K562 (cell line): ENCODE measurements around the gene ADCYAP1. TPM values are rescaled to one million over a fixed set of nuclear protein-coding genes. Genes with fewer than 3 reads are reported as not detected.

ENCODE experiments used
- ATAC-seq: fragments of 200-7000 bp; cut with Tn5 transposase; 3 replicates; pipeline ENCODE4 v1.9.1; 2020; ENCODE audit warnings: moderate library complexity
- BruUV-seq: library from RNA; stranded (reverse); fragments of 400-500 nt; replicated peaks from 2 replicates; lab custom pipeline; 2021; lab: Mats Ljungman, UMichigan
- CTCF ChIA-PET: fragments of 300-600 bp; formaldehyde crosslinking; extraction: SDS; loops from one replicate; lab custom pipeline; 2021; ENCODE audit warnings: low intra/inter-chr PET ratio; lab: Yijun Ruan, JAX
- POLR2A ChIA-PET: fragments of 300-600, 350-650 bp; sonication (Branson Sonifier 250); formaldehyde crosslinking; extraction: SDS; loops from one replicate; lab custom pipeline; 2021; ENCODE audit warnings: antibody characterized with exemption, inconsistent platforms; lab: Yijun Ruan, JAX
- DNase-seq, 4 experiments: peaks; one replicate each; pipeline versions ENCODE4 v3.0.0 to v3.0.0-alpha.2; 2011 to 2018; ENCODE audit warnings: low spot score in 3 of 4, mixed read lengths in 3 of 4; ENCODE audit errors: extremely low read depth in 1 of 4
- FAIRE-seq: peaks from 2 replicates; lab custom pipeline; 2011; peaks lifted over from hg19 to GRCh38; lab: Jason Lieb, UNC
- H2AFZ ChIP-seq: 2 replicates; pipeline ENCODE4 v1.6.0; 2011; ENCODE audit warnings: low read depth, low read length, control low read depth, inconsistent platforms
- H3K27ac ChIP-seq: fragments of 200-600 bp; 3 replicates; pipeline ENCODE4 v1.8.0; 2011; ENCODE audit warnings: low read depth, mild to moderate bottlenecking, control low read depth, inconsistent platforms, low read length, moderate library complexity, mixed read lengths; ENCODE audit errors: extremely low read depth
- H3K27me3 ChIP-seq, 2 experiments: fragments of 300-600 bp in 1 of 2; 2 replicates in 1 of 2; 3 replicates in 1 of 2; pipeline versions ENCODE4 v1.6.0 to v1.8.0; 2011; ENCODE audit warnings: inconsistent platforms in 2 of 2, low read length in 2 of 2, mild to moderate bottlenecking in 1 of 2, mixed read lengths in 1 of 2, moderate library complexity in 1 of 2; ENCODE audit not compliant: control insufficient read depth in 2 of 2, insufficient read depth in 2 of 2
- H3K36me3 ChIP-seq: fragments of 300-600 bp; 3 replicates; pipeline ENCODE4 v1.8.0; 2011; ENCODE audit warnings: mild to moderate bottlenecking, low read length, inconsistent platforms; ENCODE audit not compliant: control insufficient read depth, insufficient read depth
- H3K4me1 ChIP-seq, 2 experiments: fragments of 200-600 bp in 1 of 2; replicated peaks in 1 of 2; 2 replicates in 1 of 2; 3 replicates in 1 of 2; pipeline versions ENCODE4 v1.5.1 to v1.8.0; 2011; ENCODE audit warnings: inconsistent platforms in 2 of 2, low read length in 2 of 2, mild to moderate bottlenecking in 1 of 2, mixed read lengths in 1 of 2, moderate library complexity in 1 of 2; ENCODE audit not compliant: control insufficient read depth in 2 of 2, insufficient read depth in 2 of 2
- H3K4me2 ChIP-seq: 2 replicates; pipeline ENCODE4 v1.6.1; 2011; ENCODE audit warnings: low read length, control low read depth, inconsistent platforms, mixed read lengths; ENCODE audit not compliant: insufficient read depth
- H3K4me3 ChIP-seq: fragments of 200-600 bp; sonication (generic), shearing (Covaris generic); 2 replicates; pipeline ENCODE4 v1.5.1; 2016; ENCODE audit warnings: control low read depth, inconsistent platforms
- H3K79me2 ChIP-seq: fragments of 200-600 bp; 3 replicates; pipeline ENCODE4 v1.8.0; 2011; ENCODE audit warnings: low read length, inconsistent platforms; ENCODE audit not compliant: control insufficient read depth, insufficient read depth
- H3K9ac ChIP-seq, 2 experiments: 2 replicates each; pipeline versions ENCODE4 v1.6.0 to v1.6.1; 2011; ENCODE audit warnings: low read depth in 2 of 2, low read length in 2 of 2, control low read depth in 1 of 2, inconsistent platforms in 1 of 2, mild to moderate bottlenecking in 1 of 2, mixed read lengths in 1 of 2; ENCODE audit not compliant: insufficient read depth in 1 of 2
- H3K9me1 ChIP-seq: one replicate; pipeline ENCODE4 v1.6.0; 2011; ENCODE audit warnings: inconsistent platforms, mild to moderate bottlenecking, low read length, moderate library complexity; ENCODE audit not compliant: control insufficient read depth, insufficient read depth
- H3K9me3 ChIP-seq: replicated peaks from 2 replicates; pipeline ENCODE4 v1.5.1; 2011; ENCODE audit warnings: low read depth, low read length, inconsistent platforms; ENCODE audit not compliant: control insufficient read depth, insufficient read depth
- H4K20me1 ChIP-seq: replicated peaks from 2 replicates; pipeline ENCODE4 v1.6.1; 2011; ENCODE audit warnings: low read length, inconsistent platforms, mixed read lengths; ENCODE audit not compliant: control insufficient read depth, insufficient read depth
- CBX8 ChIP-seq: fragments of 200-600 bp; sonication (generic); IDR thresholded peaks from 2 replicates; pipeline ENCODE4 v1.6.1; 2012; ENCODE audit warnings: borderline replicate concordance, mixed run types, low read depth, mild to moderate bottlenecking, moderate library complexity, mixed read lengths, low read length, control low read depth, inconsistent platforms; ENCODE audit not compliant: poor library complexity, severe bottlenecking; ENCODE audit errors: extremely low read depth
- HDAC2 ChIP-seq: fragments of 450-650 bp; IDR thresholded peaks from 2 replicates; pipeline ENCODE4 v1.6.1; 2016; ENCODE audit warnings: mild to moderate bottlenecking
- WGBS: fragments of 100-300 bp; shearing (Covaris generic); methylation state at CpG from one replicate; pipeline ENCODE4 v1.1.6; 2016; ENCODE audit warnings: low coverage, mixed read lengths; ENCODE audit not compliant: insufficient coverage; ENCODE audit errors: missing lambda C conversion rate; 5-methylcytosine and 5-hydroxymethylcytosine counted together
- in situ Hi-C: fragments of 300-500 bp; cut with MboI; formaldehyde crosslinking; loops from 4 replicates; pipeline ENCODE4 v1.15.0; 2018; ENCODE audit warnings: inconsistent platforms, mixed read lengths
- intact Hi-C: fragments of 100-400 bp; cut with micrococcal nuclease; formaldehyde crosslinking; loops from 2 replicates; pipeline ENCODE4 v1.14.2; 2022
- polyA plus RNA-seq, 8 experiments: library from polyadenylated mRNA; depleted of rRNA in 4 of 8; stranded (reverse) in 5 of 8; unstranded in 3 of 8; fragments of >200 nt; fragmentation: Nextera tagmentation in 2 of 8; fragmentation: Illumina TruSeq in 1 of 8; extraction: Ambion mirVana in 2 of 8; extraction: Trizol in 1 of 8; gene quantifications; 2 replicates each; pipeline versions ENCODE4 v1.2.1 to v1.2.3, GENCODE V29; 2011 to 2014; ENCODE audit warnings: inconsistent platforms in 1 of 8, missing spikeins in 1 of 8
- total RNA-seq, 7 experiments: library from RNA; depleted of rRNA in 6 of 7; stranded (reverse); fragments of >200 nt in 6 of 7; fragmentation: Illumina TruSeq in 2 of 7; extraction: Trizol in 2 of 7; gene quantifications; 2 replicates each; pipeline versions ENCODE4 v1.2.1 to v1.2.3, GENCODE V29; 2011 to 2021; ENCODE audit warnings: low replicate concordance in 1 of 7

Gene ADCYAP1
- total and polyA plus RNA-seq, 9 of the 15 experiments (the other 6 are each of a cell fraction or from before 2014, with no cell fraction given): 0.03 TPM; not detected in 8

DNA sequence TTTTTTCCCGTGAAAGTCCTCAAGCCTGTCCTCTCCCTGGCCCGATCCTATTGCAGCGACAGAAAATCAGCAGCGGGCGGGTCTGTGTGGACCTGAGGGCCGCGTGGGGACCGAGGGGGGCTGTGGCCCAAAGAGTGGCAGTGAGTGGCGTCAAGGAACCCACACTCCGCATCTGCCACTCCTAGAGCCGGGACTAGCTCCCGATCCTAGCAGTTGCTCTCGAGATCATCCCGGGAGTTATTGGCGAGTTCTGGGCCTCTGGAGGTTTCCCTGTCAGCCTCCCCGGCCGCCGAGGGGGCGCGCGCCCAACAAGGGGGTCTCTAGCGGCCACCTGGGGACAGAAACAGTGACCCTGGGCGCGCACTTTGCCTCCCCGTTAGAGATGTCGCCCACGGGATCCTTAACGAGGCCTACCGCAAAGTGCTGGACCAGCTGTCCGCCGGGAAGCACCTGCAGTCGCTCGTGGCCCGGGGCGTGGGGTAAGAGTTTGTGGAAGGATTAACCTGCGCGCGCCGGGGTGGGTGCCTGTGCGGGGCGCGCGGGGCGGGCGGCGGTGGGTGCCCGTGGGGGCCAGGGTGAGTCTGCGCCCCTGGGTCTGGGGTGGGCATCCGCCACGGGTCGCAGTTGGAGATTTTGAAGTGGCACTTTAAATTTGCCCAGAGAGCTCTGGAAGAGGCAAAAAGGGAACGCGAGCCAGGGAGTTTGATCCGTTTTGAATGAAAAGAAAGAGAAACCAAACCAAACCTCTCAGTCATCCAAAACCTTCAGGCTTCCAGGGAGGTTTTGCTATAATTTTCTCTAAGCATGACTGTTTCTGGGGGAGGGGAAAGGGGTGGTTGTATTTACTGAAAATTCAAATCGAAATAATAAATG is 3.5 kb downstream of the ADCYAP1 start:
- H2AFZ ChIP-seq: no peak overlapping the region
- POLR2A ChIA-PET: interaction anchor here (0.7 kb wide), 1 partner anchor 280 kb away, joined by 3 read pairs; no protein-coding TSS in a partner anchor
- H3K4me1 ChIP-seq: peaks cover 0 to 44% of the 10 kb centered on the region in 2 experiments; a peak in 3 of 5 replicates
- H3K27me3 ChIP-seq: peaks cover 53 to 64% of the 10 kb centered on the region in 2 experiments; a peak in 4 of 5 replicates
- TF ChIP-seq HDAC2: no peak
- TF ChIP-seq CBX8: peak; percentile 40
- TF ChIP-seq, all 486 proteins: peak for 1
- no peak overlapping the region for H3K4me2 ChIP-seq
- ATAC-seq (no peak), DNase-seq (no peak), FAIRE-seq (no peak)
- no peak overlapping the region for H3K27ac ChIP-seq
- no peaks in the 10 kb centered on the region for H3K79me2 ChIP-seq
- H3K36me3 ChIP-seq: no peaks in the 10 kb centered on the region
- no peak overlapping the region for H3K9ac ChIP-seq
- CTCF ChIA-PET: no interaction called here
- no peak overlapping the region for H3K4me3 ChIP-seq
- H3K9me1 ChIP-seq: no peaks in the 10 kb centered on the region
- in situ Hi-C loops: no loop called here
- no peaks in the 10 kb centered on the region for H4K20me1 ChIP-seq
- intact Hi-C loops: no loop called here
- BruUV-seq: no TSS peak
- WGBS: 26% methylated on average over 45 of the region's 55 CpGs
- no peaks in the 10 kb centered on the region for H3K9me3 ChIP-seq
